MM.1S (cell line): ENCODE measurements around the gene TMEFF1.

ENCODE experiments used
- DNase-seq: peaks from one replicate; pipeline ENCODE4 v3.0.0-alpha.2; 2015
- H2AFZ ChIP-seq: fragments of 300-600 bp; sonication (generic); 2 replicates; pipeline ENCODE4 v1.6.0; 2016; ENCODE audit warnings: antibody characterized with exemption, low read length
- H3F3A ChIP-seq: fragments of 300-600 bp; sonication (generic); 2 replicates; pipeline ENCODE4 v1.6.1; 2016; ENCODE audit warnings: mild to moderate bottlenecking, antibody characterized with exemption, low read length, moderate library complexity, mixed read lengths; ENCODE audit not compliant: insufficient read depth
- H3K27ac ChIP-seq: fragments of 300-600 bp; sonication (generic); 2 replicates; pipeline ENCODE4 v1.5.1; 2016; ENCODE audit warnings: mild to moderate bottlenecking, low read length
- H3K27me3 ChIP-seq: fragments of 300-600 bp; sonication (generic); replicated peaks from 2 replicates; pipeline ENCODE4 v1.6.0; 2016; ENCODE audit warnings: low read length; ENCODE audit not compliant: insufficient read depth
- H3K36me3 ChIP-seq: fragments of 300-600 bp; sonication (generic); replicated peaks from 2 replicates; pipeline ENCODE4 v1.6.1; 2016; ENCODE audit warnings: mild to moderate bottlenecking, low read length, mixed read lengths; ENCODE audit not compliant: insufficient read depth
- H3K4me1 ChIP-seq: fragments of 300-600 bp; sonication (generic); 2 replicates; pipeline ENCODE4 v1.6.1; 2016; ENCODE audit warnings: low read length, mixed read lengths
- H3K4me2 ChIP-seq: fragments of 300-600 bp; sonication (generic); 2 replicates; pipeline ENCODE4 v1.6.0; 2016; ENCODE audit warnings: low read depth, low read length
- H3K4me3 ChIP-seq: fragments of 300-600 bp; sonication (generic); 2 replicates; pipeline ENCODE4 v1.5.1; 2016; ENCODE audit warnings: low read length, mixed read lengths
- H3K79me2 ChIP-seq: fragments of 300-600 bp; sonication (generic); 2 replicates; pipeline ENCODE4 v1.6.1; 2016; ENCODE audit warnings: mixed run types, low read length, mixed read lengths
- H3K9ac ChIP-seq: fragments of 300-600 bp; sonication (generic); 2 replicates; pipeline ENCODE4 v1.6.1; 2016; ENCODE audit warnings: low read length, mixed read lengths
- H3K9me2 ChIP-seq: fragments of 300-600 bp; sonication (generic); replicated peaks from 2 replicates; pipeline ENCODE4 v1.6.1; 2016; ENCODE audit warnings: mild to moderate bottlenecking, low read length, mixed read lengths; ENCODE audit not compliant: insufficient read depth
- H3K9me3 ChIP-seq: fragments of 300-600 bp; sonication (generic); replicated peaks from 2 replicates; pipeline ENCODE4 v1.6.1; 2016; ENCODE audit warnings: mild to moderate bottlenecking, low read length, mixed read lengths; ENCODE audit not compliant: insufficient read depth
- H4K20me1 ChIP-seq: fragments of 300-600 bp; sonication (generic); 2 replicates; pipeline ENCODE4 v1.6.1; 2016; ENCODE audit warnings: mild to moderate bottlenecking, low read length, moderate library complexity, mixed read lengths; ENCODE audit not compliant: insufficient read depth
- EZH2 ChIP-seq: fragments of 300-600 bp; sonication (generic); optimal IDR thresholded peaks from 2 replicates; pipeline ENCODE3; 2017; ENCODE audit warnings: low read depth, mild to moderate bottlenecking, antibody characterized with exemption, low read length, mixed read lengths
- EZH2phosphoT487 ChIP-seq: fragments of 300-600 bp; sonication (generic); IDR thresholded peaks from 2 replicates; pipeline ENCODE4 v1.6.1; 2018; ENCODE audit warnings: antibody characterized with exemption, low read length
- TF ChIP-seq, protein P1 (sequence below): fragments of 300-600 bp; sonication (generic); IDR thresholded peaks from 2 replicates; pipeline ENCODE4 v1.5.1; 2016; ENCODE audit warnings: antibody characterized with exemption, low read length, mixed read lengths

The TMEFF1 gene

DNA sequence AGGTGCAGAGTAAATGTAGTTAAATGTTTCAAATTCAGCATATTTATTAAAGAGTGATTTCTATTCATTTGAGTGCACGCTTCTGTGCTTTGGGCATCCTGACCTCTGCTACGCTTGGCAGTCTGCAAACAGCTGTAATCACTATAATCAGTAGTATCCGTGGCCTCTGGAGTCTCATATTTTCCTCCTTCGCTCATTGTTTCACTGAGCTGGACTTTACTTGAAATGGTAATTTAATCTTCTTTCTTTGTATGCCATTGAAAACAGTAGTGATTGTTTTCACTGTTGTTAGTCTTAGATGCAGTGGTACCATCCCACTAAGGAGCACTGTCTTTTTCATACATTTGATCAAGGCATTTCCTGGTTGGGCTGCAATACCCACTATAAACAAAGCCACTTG lies 61.5 kb downstream of the TMEFF1 start:
- Histone ChIP-seq H3K4me3 (no peak overlapping the region), H4K20me1 (no peaks in the 10 kb centered on the region), H3K36me3 (no peaks in the 10 kb centered on the region), H3K4me2 (no peak overlapping the region), H3K9ac (no peak overlapping the region), H3K9me3 (no peaks in the 10 kb centered on the region), H3K9me2 (no peaks in the 10 kb centered on the region), H3K27ac (no peak overlapping the region), H3K79me2 (no peaks in the 10 kb centered on the region), H3K4me1 (no peaks in the 10 kb centered on the region), H2AFZ (no peak overlapping the region), H3K27me3 (no peaks in the 10 kb centered on the region), H3F3A (no peaks in the 10 kb centered on the region)
- DNase-seq, result no peak
- TF ChIP-seq EZH2phosphoT487 (no peak), EZH2 (no peak)
- TF ChIP-seq, protein P1, sequence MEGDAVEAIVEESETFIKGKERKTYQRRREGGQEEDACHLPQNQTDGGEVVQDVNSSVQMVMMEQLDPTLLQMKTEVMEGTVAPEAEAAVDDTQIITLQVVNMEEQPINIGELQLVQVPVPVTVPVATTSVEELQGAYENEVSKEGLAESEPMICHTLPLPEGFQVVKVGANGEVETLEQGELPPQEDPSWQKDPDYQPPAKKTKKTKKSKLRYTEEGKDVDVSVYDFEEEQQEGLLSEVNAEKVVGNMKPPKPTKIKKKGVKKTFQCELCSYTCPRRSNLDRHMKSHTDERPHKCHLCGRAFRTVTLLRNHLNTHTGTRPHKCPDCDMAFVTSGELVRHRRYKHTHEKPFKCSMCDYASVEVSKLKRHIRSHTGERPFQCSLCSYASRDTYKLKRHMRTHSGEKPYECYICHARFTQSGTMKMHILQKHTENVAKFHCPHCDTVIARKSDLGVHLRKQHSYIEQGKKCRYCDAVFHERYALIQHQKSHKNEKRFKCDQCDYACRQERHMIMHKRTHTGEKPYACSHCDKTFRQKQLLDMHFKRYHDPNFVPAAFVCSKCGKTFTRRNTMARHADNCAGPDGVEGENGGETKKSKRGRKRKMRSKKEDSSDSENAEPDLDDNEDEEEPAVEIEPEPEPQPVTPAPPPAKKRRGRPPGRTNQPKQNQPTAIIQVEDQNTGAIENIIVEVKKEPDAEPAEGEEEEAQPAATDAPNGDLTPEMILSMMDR, result no peak

DNA sequence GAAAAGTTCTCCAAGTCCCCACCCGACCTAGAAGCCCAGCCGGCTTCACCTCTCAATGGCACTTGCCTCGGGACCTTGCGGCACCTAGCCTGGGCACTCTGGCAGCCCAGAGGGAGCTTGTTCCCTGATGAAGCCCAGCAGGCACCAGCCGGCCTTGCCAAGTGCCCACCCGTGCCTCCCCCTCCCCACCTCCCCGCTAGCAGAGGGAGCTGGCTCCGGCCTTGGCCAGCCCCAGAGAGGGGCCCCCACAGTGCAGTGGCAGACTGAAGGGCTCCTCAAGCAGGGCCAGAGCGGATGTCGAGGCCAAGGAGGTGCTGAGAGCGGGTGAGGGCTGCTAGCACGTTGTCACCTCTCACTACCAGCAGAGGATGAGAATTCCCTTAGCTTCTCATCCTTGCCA lies 67.4 kb downstream of the TMEFF1 start:
- no peak for DNase-seq
- Histone ChIP-seq H3K36me3 (no peaks in the 10 kb centered on the region), H3K9me2 (no peaks in the 10 kb centered on the region), H4K20me1 (no peaks in the 10 kb centered on the region), H3F3A (no peaks in the 10 kb centered on the region), H3K27me3 (no peaks in the 10 kb centered on the region), H3K9me3 (no peaks in the 10 kb centered on the region), H3K9ac (no peak overlapping the region), H3K27ac (no peak overlapping the region), H2AFZ (no peak overlapping the region), H3K4me1 (no peaks in the 10 kb centered on the region), H3K4me2 (no peak overlapping the region), H3K79me2 (no peaks in the 10 kb centered on the region), H3K4me3 (no peak overlapping the region)
- TF ChIP-seq, protein P1, result no peak
- no peak for TF ChIP-seq EZH2
- TF ChIP-seq EZH2phosphoT487, result no peak

DNA sequence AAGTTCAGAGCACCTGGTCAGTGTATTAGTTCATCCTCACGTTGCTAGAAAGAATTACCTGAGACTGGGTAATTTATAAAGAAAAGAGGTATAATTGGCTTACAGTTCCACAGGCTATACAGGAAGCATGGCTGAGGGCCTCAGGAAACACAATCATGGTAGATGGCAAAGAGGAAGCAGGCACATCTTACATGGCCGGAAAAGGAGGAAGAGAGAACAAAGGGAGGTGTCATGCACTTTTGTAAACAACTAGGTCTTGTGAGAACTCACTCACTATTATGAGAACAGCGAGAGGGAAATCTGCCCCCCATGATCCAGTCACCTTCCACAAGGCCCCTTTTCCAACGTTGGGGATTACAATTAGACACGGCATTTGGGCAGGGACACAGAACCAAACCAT lies 76.1 kb downstream of the TMEFF1 start:
- Histone ChIP-seq H3K4me1 (peaks cover 3% of the 10 kb centered on the region; the same call in 1 of the 2 replicates), H3K79me2 (no peaks in the 10 kb centered on the region), H3K4me2 (no peak overlapping the region), H3F3A (no peaks in the 10 kb centered on the region), H3K36me3 (no peaks in the 10 kb centered on the region), H3K27me3 (no peaks in the 10 kb centered on the region), H3K4me3 (no peak overlapping the region), H3K9me3 (no peaks in the 10 kb centered on the region), H2AFZ (no peak overlapping the region), H4K20me1 (no peaks in the 10 kb centered on the region), H3K9ac (no peak overlapping the region), H3K9me2 (no peaks in the 10 kb centered on the region), H3K27ac (no peak overlapping the region)
- DNase-seq, result no peak
- no peak for TF ChIP-seq EZH2
- no peak for TF ChIP-seq EZH2phosphoT487
- TF ChIP-seq, protein P1, result no peak
